ENCODE data around the gene ICA1L.

The ICA1L gene

GRCh38 chr2:202782940-202783558 is 88.5 kb downstream of the ICA1L start:
- no peak for DNase-seq (ENCODE audit: low spot score)

- no peak for DNase-seq (ENCODE audit: low spot score)
Observed at GRCh38 chr2:202780514-202781021, 91.0 kb downstream of the ICA1L start.

GRCh38 chr2:202778217-202778616 is 93.3 kb downstream of the ICA1L start:
- no peak for DNase-seq (ENCODE audit: low spot score)

- DNase-seq (ENCODE audit: low spot score), result no peak
Observed at GRCh38 chr2:202774104-202774503, 97.5 kb downstream of the ICA1L start.

- DNase-seq (ENCODE audit: low spot score), result no peak
Observed at GRCh38 chr2:202773301-202773973, 98.1 kb downstream of the ICA1L start.

GRCh38 chr2:202771741-202772460 is 99.7 kb downstream of the ICA1L start:
- DNase-seq (ENCODE audit: low spot score), result no peak

GRCh38 chr2:202771336-202771735 is 100.2 kb downstream of the ICA1L start:
- no peak for DNase-seq (ENCODE audit: low spot score)

- DNase-seq (ENCODE audit: low spot score), result no peak
Observed at GRCh38 chr2:202769201-202769600, 102.4 kb downstream of the ICA1L start.

- no peak for DNase-seq (ENCODE audit: low spot score)
Observed at GRCh38 chr2:202768273-202768672, 103.3 kb downstream of the ICA1L start.

- DNase-seq (ENCODE audit: low spot score), result no peak
Observed at GRCh38 chr2:202765436-202765835, 106.1 kb downstream of the ICA1L start.

- DNase-seq (ENCODE audit: low spot score), result no peak
Observed at GRCh38 chr2:202764991-202765390, 106.6 kb downstream of the ICA1L start.

GRCh38 chr2:202763916-202764315 is 107.7 kb downstream of the ICA1L start:
- no peak for DNase-seq (ENCODE audit: low spot score)

GRCh38 chr2:202762556-202762955 is 109.0 kb downstream of the ICA1L start:
- DNase-seq (ENCODE audit: low spot score), result no peak

- DNase-seq (ENCODE audit: low spot score), result no peak
Observed at GRCh38 chr2:202760848-202761247, 110.7 kb downstream of the ICA1L start.

- no peak for DNase-seq (ENCODE audit: low spot score)
Observed at GRCh38 chr2:202758604-202759003, 113.0 kb downstream of the ICA1L start.

- no peak for DNase-seq (ENCODE audit: low spot score)
Observed at GRCh38 chr2:202758128-202758527, 113.4 kb downstream of the ICA1L start.

- DNase-seq (ENCODE audit: low spot score), result no peak
Observed at GRCh38 chr2:202757339-202757738, 114.2 kb downstream of the ICA1L start.

GRCh38 chr2:202756598-202756997 is 115.0 kb downstream of the ICA1L start:
- DNase-seq (ENCODE audit: low spot score), result no peak

- DNase-seq (ENCODE audit: low spot score), result no peak
Observed at GRCh38 chr2:202754936-202755335, 116.6 kb downstream of the ICA1L start.

- DNase-seq (ENCODE audit: low spot score), result no peak
Observed at GRCh38 chr2:202752071-202752470, 119.5 kb downstream of the ICA1L start.

GRCh38 chr2:202750763-202751427 is 120.7 kb downstream of the ICA1L start:
- DNase-seq (ENCODE audit: low spot score), result no peak

- DNase-seq (ENCODE audit: low spot score), result no peak
Observed at GRCh38 chr2:202749477-202749876, 122.1 kb downstream of the ICA1L start.

GRCh38 chr2:202743613-202744012 is 128.0 kb downstream of the ICA1L start:
- DNase-seq (ENCODE audit: low spot score), result no peak
